Tibial nerve (tissue), 3 donors: Measurements from ENCODE around the gene DAAM2.

Source experiments
- CTCF ChIP-seq, 5 experiments: fragments of 200-600 bp in 3 of 5; fragments of 450-650 bp in 2 of 5; sonication (generic) in 3 of 5; IDR thresholded peaks; one replicate each; pipeline ENCODE4 v1.5.1; 2016 to 2019; ENCODE audit warnings: antibody characterized with exemption in 5 of 5, mild to moderate bottlenecking in 3 of 5, moderate library complexity in 2 of 5
- POLR2A ChIP-seq, 2 donors: fragments of 450-650 bp; IDR thresholded peaks; one replicate each; pipeline ENCODE4 v1.6.1; 2017; ENCODE audit warnings: antibody characterized with exemption in 2 of 2, mild to moderate bottlenecking in 2 of 2, moderate library complexity in 2 of 2

- TF ChIP-seq CTCF (IDR thresholded peaks at IDR 0.05), result no peak
- TF ChIP-seq POLR2A (IDR thresholded peaks at IDR 0.05), result no peak
These were observed 115.8 kb downstream of the DAAM2 start for GRCh38 chr6:39907871-39908575.
